Cardiac septum (tissue), 1 donor: ENCODE results near the gene PRDX5. TPM values are rescaled to one million over a fixed set of nuclear protein-coding genes. Genes with fewer than 3 reads are reported as not detected.
A peak's percentile ranks its signal among the peaks of the same experiment; 100 is the strongest.
"Not testable (repeated sequence)": the region's sequence is repeated elsewhere in the genome, so short reads cannot be mapped to it uniquely, and the experiment has no call there.

ENCODE experiments used
- DNase-seq: peaks from one replicate; pipeline ENCODE4 v3.0.0-alpha.2; 2020; ENCODE audit warnings: low spot score
- intact Hi-C: fragments of 100-400 bp; cut with DNase I; formaldehyde crosslinking; loops from one replicate; pipeline ENCODE4 v1.14.0; 2022
- total RNA-seq: library from RNA; stranded (reverse); fragmentation: NEBNext Ultra II Directional; extraction: Animal tissue kit (Norgen Biotek cat#: 25700); gene quantifications from one replicate; pipeline ENCODE4 v1.2.1, GENCODE V29; 2021
- donor health status: DM: no; HTN: no; CAD: no.

Gene PRDX5
- total RNA-seq, 1 donor from 2014 or later: 208 TPM

- intact Hi-C loops: no loop called here
- peak; percentile 97 for DNase-seq
Measured at GRCh38 chr11:64317325-64317960, 478 bp upstream of the PRDX5 start, which contains the start of gene TRMT112. TRMT112 (minus strand) TSS chr11:64317559; CDS start chr11:64317526, 33 bp downstream.

DNA sequence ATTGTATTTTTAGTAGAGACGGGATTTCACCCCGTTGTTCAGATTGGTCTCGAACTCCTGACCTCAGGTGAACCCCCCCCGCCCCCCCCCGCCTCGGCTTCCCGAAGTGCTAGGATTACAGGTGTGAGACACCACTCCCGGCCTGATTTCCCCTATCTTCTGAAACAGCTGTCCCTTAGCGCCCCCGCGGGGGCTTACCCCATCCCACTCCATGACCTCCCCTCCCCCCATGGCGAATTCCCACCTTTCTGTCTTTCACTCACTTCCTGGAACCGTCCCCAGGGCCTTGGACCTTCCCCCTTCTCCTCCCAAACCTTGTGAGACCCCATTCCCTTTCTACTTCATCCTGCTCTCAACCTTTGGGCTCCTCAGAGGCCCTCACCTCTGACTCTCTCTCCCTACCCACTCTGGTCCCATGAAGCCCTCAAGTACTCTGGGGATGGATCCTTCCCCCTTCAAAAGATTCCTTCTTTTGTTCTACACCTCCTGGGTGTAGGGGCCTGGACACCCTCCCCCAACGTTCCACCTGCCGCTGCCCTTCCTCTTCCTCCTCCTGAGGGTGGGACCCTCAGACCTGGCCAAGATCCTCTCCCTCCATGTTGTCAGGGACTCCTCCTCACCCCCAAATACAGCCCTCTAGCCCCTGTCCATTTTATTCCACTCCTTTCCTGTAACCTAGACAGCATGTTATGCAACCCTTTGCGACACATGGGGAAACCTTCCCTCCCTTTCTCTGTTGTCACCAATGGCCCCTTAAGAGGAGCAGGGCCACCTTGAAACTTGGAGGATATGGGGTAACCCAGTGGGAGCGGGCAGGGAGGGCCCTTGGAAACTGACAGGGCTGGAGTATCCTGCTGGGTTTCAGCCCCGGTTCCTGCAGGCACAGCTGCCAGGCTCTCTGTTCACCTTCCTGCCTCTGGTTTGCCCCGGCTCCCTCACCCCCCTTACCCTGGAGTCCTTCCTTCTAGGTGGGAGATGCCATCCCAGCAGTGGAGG lies 1.1 kb downstream of the PRDX5 start:
- no peak for DNase-seq
- intact Hi-C loops: loop anchor here (2.0 kb wide), 2 partner anchors 24 to 40 kb away; partner anchors contain the start of gene RPS6KA4

GRCh38 chr11:64320556-64320955 lies 2.6 kb downstream of the PRDX5 start:
- intact Hi-C loops: no loop called here
- DNase-seq: no peak

DNA sequence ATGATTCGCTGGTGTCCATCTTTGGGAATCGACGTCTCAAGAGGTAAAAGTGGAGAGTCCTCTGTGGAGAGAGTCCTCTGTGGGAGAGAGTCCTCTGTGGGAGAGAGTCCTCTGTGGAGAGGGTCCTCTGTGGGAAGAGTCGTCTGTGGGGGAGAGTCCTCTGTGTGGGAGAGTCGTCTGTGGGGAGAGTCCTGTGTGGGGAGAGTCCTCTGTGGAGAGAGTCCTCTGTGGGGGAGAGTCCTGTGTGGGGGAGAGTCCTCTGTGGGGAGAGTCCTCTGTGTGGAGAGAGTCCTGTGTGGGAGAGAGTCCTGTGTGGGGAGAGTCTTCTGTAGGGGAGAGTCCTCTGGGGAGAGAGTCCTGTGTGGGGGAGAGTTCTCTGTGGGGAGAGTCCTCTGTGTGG lies 3.1 kb downstream of the PRDX5 start:
- intact Hi-C loops: no loop called here
- DNase-seq: no peak

GRCh38 chr11:64321533-64321932 lies 3.6 kb downstream of the PRDX5 start:
- no peak for DNase-seq
- intact Hi-C loops: no loop called here

DNA sequence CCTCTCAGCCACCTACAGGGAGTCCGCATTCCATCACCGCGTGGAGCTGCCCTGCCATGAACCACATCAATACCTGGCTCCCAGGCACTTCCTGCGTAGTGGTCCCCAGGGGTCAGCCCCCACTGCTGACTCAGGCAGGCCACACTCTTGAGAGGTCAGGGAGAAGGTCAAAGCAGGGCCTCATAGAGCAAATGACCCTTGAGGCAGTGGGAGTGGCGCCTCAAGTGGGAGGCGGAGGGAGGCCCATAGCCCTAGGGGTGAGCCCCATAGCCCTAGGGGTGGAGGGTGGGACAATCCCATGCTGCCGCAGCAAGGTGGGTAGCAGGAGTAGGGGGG lies 5.0 kb downstream of the PRDX5 start:
- intact Hi-C loops: no loop called here
- DNase-seq: no peak

- intact Hi-C loops: no loop called here
- DNase-seq: no peak
Measured at GRCh38 chr11:64323373-64323772, 5.5 kb downstream of the PRDX5 start.

DNA sequence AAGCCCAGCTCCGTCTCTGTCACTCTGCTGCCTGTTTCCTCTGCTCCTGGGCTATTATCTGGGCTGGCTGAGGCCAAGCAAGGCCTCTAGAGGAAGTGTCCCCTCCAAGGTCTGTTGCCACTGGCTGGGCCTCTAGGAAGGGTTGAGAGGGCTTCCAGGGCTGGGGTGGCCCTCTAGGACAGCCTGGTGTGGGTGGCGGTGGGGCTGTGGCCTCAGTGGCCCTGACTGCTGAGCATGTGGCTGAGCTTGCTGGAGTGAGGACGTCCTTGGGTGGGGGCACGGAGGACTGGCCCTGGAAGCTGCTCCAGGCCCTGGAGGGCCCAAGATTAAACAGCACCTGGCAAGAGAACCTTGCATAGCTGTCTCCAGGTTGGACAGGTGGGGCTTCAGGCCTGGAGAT lies 6.1 kb downstream of the PRDX5 start:
- intact Hi-C loops, DNase-seq: not testable (repeated sequence)

DNA sequence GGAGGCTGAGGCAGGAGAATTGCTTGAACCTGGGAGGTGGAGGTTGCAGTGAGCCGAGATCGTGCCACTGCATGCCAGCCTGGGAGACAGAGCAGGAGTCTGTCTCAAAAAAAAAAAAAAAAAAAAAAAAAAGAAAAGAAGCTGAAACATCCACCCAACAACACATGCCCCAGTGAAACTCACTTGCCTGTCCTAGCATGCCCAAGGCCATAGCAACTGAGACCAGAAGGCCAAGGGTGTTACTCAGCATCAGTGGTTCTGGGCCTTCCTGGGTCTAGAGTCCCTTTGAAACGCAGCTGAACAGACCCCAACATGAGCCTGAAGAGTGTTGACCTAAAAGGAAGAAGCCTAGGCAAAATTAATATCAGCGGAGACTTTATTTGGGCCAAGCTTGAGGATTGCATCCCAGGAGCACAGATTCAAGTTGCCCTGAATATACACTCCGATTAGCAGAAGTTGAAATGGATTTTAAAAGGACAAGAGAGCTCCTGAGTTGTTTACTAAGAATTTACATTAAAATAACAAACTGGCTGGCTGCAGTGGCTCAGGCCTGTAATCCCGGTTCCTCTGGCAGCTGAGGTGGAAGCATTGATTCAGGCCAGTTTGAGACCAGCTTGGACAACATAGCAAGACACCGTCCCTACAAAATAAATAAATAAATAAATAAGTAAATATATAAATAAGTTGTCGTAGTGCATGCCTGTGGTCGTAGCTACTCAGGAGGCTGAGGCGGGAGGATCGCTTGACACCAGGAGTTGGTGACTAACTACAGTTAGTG lies 7.0 kb downstream of the PRDX5 start:
- intact Hi-C loops: no loop called here
- no peak for DNase-seq

DNA sequence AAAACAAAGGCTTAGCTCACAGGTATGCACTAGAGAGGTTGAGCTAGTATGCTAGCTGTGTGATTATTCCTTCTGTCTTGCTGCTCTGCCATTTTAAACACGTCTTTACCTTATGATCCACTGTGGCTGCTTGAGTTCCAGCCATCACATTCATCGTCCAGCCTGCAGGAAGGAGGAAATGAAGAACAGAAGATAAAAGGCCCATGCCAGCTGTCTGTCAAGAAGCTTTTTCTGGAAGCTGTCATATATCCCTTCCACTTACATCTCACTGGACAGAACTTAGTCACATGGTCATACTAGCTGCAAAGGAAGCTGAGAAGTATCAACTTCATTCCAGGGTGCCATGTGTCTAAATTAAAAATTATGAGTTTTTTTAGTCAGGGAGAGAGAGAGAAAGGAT lies 9.5 kb downstream of the PRDX5 start:
- intact Hi-C loops: no loop called here
- DNase-seq: no peak

DNA sequence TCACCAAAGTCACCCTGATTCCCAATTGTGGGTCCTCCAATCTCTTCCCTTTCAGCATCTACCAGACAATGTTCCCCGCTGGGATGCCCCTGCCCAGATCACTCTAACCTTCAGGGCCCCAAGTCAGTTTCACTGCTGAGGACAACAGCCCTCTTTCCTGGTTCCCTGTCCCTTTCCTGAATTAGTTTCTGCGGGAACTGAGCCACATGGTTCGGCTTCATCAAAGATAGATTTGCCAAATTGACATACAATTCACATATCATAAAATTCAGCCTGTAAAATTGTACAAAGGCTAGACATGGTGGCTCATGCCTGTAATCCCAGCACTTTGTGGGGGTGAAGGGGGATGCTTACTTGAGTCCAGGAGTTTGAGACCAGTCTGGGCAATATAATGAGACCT lies 10.1 kb downstream of the PRDX5 start:
- DNase-seq: no peak
- intact Hi-C loops: no loop called here

GRCh38 chr11:64330888-64331287 lies 13.0 kb downstream of the PRDX5 start:
- DNase-seq: no peak
- intact Hi-C loops: no loop called here

DNA sequence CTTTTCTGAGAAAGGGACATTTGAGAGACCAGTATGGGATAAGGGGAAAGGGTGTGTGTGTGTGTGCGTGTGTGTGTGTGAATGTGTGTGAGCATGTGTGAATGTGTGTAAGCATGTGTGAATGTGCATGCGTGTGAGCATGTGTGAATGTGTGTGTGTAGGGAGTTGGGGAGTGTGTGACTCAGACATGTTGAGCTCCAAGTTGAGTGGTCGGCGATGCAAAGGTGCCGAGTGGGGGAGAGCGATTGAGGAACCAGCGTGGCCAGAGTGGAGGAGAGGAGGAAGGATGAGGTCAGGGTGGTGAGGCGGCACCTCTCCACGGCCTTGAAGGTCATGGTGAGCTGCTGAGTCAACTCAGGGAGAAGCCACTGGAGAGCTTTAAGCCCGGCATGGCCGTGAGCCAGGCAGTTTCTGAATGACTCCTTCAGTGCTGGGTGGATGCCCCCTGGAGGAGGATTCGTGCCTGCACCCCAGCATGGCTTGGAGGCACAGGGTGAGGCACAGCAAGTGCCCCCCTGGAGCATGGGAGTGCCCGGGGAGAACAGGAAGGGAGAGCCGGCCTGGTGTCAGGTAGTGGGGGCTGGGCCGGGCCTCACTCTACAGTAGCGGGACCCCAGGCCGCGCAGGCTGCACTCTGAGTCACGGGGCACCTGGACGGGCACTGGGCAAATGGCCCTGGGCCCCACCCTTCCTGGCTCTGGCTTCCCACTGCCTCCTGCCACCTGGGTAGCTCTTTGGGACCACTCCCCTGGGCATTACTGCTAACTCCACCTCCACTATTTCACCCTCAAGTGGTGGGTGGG lies 13.8 kb downstream of the PRDX5 start:
- DNase-seq: peak; percentile 90
- intact Hi-C loops: no loop called here

DNA sequence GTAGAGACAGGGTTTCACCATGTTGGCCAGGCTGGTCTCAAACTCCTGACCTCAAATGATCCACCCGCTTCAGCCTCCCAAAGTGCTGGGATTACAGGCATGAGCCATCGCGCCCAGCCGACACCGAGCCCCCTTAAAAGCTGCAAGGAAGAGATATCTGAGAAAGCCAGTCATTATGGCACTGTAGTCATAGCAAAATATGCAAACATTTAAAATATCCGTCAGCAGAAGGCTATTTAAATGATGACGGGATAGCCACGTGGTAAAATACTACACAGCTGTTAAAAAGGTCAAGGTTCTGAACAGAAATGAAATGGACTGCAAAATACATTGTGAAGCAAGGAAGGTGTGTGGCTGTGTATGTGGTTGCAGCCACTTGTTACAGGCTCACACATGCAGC lies 15.6 kb downstream of the PRDX5 start:
- intact Hi-C loops: no loop called here
- DNase-seq: no peak

- intact Hi-C loops: no loop called here
- DNase-seq: no peak
Measured at GRCh38 chr11:64334764-64335735, 17.1 kb downstream of the PRDX5 start.

- intact Hi-C loops: no loop called here
- no peak for DNase-seq
Measured at GRCh38 chr11:64337538-64338249, 19.8 kb downstream of the PRDX5 start.

- DNase-seq: no peak
- intact Hi-C loops: no loop called here
Measured at GRCh38 chr11:64338716-64339115, 20.8 kb downstream of the PRDX5 start.

DNA sequence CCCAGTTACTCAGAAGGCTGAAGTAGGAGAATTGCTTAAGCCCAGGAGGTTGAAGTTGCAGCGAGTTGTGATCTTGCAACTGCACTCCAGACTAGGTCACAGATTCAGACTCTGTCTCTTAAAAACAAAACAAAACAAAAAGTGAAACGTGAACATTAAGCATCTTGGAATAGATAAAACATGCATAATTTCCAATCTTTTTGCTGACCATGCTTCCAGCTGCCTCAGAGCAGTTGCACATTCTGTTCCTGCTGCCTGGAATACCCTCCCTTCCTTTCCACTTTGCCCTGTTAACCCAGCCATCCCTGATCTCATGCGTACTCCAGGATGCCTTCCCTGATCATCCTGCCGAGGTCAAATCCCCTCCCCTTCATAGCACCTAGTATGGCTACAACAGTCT lies 21.4 kb downstream of the PRDX5 start:
- no peak for DNase-seq
- intact Hi-C loops: no loop called here
